GM03348 (cell line): ENCODE measurements around the gene SERINC4.
"Not testable (repeated sequence)": the region's sequence is repeated elsewhere in the genome, so short reads cannot be mapped to it uniquely, and the experiment has no call there.

Experiments used
- DNase-seq: peaks from one replicate; pipeline ENCODE4 v3.0.0; 2012; ENCODE audit warnings: low spot score

Gene SERINC4

GRCh38 chr15:43799945-43800285 is at the start of gene SERINC4:
Gene SERINC4, minus strand, starts transcription at chr15:43800220. Its CDS starts 234 bp downstream, at chr15:43799986.
- DNase-seq = no peak

GRCh38 chr15:43845421-43845820 is 45.4 kb upstream of the SERINC4 start:
- no peak for DNase-seq

- not testable (repeated sequence) for DNase-seq
Observed at GRCh38 chr15:43832485-43832884, 32.5 kb upstream of the SERINC4 start.

- not testable (repeated sequence) for DNase-seq
Observed at GRCh38 chr15:43831519-43832052, 31.6 kb upstream of the SERINC4 start.

- DNase-seq = not testable (repeated sequence)
Observed at GRCh38 chr15:43830691-43831275, 30.8 kb upstream of the SERINC4 start.

- not testable (repeated sequence) for DNase-seq
Observed at GRCh38 chr15:43829951-43830540, 30.0 kb upstream of the SERINC4 start.

- peak; percentile 32 for DNase-seq
Observed at GRCh38 chr15:43828061-43828657, 28.1 kb upstream of the SERINC4 start.

- peak; percentile 93 for DNase-seq
Observed at GRCh38 chr15:43826508-43827341, 26.7 kb upstream of the SERINC4 start, which contains the start of gene WDR76. Gene WDR76, plus strand, starts transcription at chr15:43827002. Its CDS starts 31 bp downstream, at chr15:43827033.

GRCh38 chr15:43826029-43826507 is 26.0 kb upstream of the SERINC4 start:
- no peak for DNase-seq

GRCh38 chr15:43825305-43825704 is 25.3 kb upstream of the SERINC4 start:
- not testable (repeated sequence) for DNase-seq

GRCh38 chr15:43824302-43825246 is 24.6 kb upstream of the SERINC4 start, which contains the start of gene MFAP1:
Gene MFAP1, minus strand, starts transcription at chr15:43824690. Its CDS starts 121 bp downstream, at chr15:43824569.
- DNase-seq = peak; percentile 98

GRCh38 chr15:43821505-43821904 is 21.5 kb upstream of the SERINC4 start:
- DNase-seq = no peak

GRCh38 chr15:43815064-43815463 is 15.0 kb upstream of the SERINC4 start:
- not testable (repeated sequence) for DNase-seq

GRCh38 chr15:43808960-43809678 is 9.1 kb upstream of the SERINC4 start:
- no peak for DNase-seq

GRCh38 chr15:43808435-43808950 is 8.5 kb upstream of the SERINC4 start:
- no peak for DNase-seq

GRCh38 chr15:43802676-43803075 is 2.7 kb upstream of the SERINC4 start:
- not testable (repeated sequence) for DNase-seq

- DNase-seq = peak; percentile 93
Observed at GRCh38 chr15:43800286-43801141, 494 bp upstream of the SERINC4 start, which contains the start of gene HYPK. Gene HYPK, plus strand, starts transcription at chr15:43800599. Its CDS starts 24 bp downstream, at chr15:43800623.

- DNase-seq = no peak
Observed at GRCh38 chr15:43799209-43799944, 643 bp downstream of the SERINC4 start.
